Measurements from ENCODE around the gene DCST2.

- peak in 1 of 2 donors; percentile 50 for TF ChIP-seq EP300 (IDR thresholded peaks at IDR 0.05)
- peak in 1 of 2 donors; percentile 15 for TF ChIP-seq POLR2A (IDR thresholded peaks at IDR 0.05)
These were observed 18.3 kb upstream of the DCST2 start for GRCh38 chr1:155051777-155052398.
